ENCODE data around the gene OR2AE1.

OR2AE1 gene

DNA sequence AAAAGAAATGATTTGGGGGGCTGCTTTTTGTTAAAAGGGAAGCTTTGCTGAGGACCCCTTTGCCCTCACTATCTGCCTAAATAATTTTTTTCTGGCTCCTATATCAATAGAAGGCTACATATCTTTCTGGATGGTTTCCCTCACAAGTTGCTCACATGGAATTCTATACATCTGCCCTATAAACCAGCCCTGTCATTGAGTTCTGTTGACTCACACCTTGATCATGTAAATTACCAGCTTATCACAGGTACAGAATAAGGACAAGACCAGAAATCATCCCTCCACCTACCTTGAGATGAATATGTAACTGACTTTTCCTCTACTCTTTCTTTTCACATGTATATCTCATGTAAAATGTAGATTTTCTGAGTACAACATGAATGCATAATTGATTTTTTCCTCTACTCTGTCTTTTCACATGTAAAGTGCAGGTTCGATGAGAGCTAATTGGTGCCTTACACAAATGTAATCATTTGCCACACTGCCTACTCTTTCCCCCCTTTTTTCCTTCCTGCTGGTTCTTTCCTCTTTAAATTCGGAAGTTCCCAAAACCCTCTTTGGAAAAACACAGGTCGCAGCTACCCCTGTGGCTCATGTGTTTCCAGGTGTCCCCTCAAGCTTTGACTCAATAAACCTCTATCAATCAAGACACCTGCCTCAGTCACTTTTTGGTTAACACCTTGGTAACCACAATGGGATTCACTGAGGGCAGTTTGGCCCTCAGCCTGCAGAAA, 36.5 kb downstream of the OR2AE1 start:
- Mint-ChIP-seq H3K27me3 (no peaks in the 10 kb centered on the region), H3K27ac (no peak overlapping the region), H3K4me3 (no peak overlapping the region), H3K4me1 (ENCODE audit: low read depth) (peaks cover 13% of the 10 kb centered on the region), H3K9me3 (no peaks in the 10 kb centered on the region), H3K36me3 (ENCODE audit: low read depth) (no peaks in the 10 kb centered on the region)
- intact Hi-C loops (cut with micrococcal nuclease), result loop anchor here (10.0 kb wide), 1 partner anchor 256 kb away; no protein-coding TSS in a partner anchor

DNA sequence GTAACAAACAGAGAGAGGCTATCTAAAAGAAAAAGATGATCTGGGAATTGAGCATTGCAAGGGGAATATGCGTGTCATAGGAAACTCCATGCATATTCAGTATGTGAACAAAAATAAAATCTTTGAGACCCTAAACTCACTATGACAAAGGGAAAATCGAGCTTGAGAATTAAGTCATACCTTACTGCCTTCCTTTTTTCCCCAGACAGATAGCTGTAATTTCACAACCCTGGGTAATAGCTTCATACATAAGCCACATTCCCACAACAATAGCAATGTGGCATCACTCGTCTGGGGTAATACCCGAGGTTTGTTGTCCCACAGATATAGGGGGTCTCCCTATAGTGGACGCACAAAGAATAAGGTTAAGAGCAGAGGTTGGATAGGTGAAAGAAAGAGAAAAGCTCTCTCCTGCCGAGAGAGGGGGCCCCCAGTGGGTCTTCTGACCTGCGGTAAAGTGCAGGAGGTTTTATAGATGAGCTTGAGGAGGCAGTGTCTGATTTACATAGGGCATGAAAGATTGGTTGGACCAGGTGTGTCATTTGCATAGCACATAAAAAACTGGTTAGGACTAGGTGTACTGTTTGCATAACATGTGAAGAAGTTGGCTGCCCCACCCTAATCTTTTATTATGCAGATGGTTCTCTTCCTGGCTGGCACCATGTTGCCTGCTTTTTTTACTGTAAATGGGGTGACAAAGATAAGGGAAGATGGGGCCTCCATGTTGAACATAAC, 37.4 kb downstream of the OR2AE1 start:
- H3K27ac Mint-ChIP-seq, result no peak overlapping the region
- H3K36me3 Mint-ChIP-seq (ENCODE audit: low read depth), result no peaks in the 10 kb centered on the region
- H3K4me1 Mint-ChIP-seq (ENCODE audit: low read depth), result peaks cover 13% of the 10 kb centered on the region
- intact Hi-C loops (cut with micrococcal nuclease), result loop anchor here (10.0 kb wide), 1 partner anchor 255 kb away; no protein-coding TSS in a partner anchor
- H3K9me3 Mint-ChIP-seq, result no peaks in the 10 kb centered on the region
- no peaks in the 10 kb centered on the region for H3K27me3 Mint-ChIP-seq
- no peak overlapping the region for H3K4me3 Mint-ChIP-seq

DNA sequence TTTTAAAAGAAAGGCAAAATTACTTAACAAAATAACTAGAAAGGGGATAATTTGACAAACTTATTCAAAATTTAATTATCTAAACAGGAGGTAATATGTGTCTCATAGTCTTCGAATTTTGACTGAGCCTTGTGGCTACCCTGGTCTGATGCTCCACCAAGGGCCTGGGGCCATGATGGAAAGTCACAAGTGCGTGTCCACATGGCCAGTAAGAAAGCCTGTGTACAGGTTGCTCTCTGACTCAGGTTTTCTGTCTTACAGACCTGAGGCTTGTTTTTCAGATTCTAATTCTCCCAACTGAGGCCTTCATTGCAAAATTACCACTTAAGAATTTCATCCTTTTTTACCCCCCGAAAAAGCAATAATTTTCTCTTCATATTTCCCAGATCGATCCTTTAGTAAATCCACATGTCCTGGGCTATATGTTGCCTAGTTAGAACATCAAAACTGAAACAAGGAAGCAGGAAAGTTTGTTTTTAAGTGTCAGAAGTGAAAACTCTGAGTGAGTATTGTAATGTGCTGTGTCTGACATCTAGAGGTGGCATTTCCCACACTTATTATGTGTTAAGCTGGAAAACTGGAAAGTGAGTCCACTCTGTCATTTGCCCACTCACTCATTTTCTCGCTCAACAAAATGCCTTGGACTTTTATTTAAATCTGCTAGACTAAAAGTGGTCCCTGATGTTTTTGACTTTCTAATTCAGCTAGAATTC, 39.0 kb downstream of the OR2AE1 start:
- intact Hi-C loops (cut with micrococcal nuclease), result no loop called here
- Mint-ChIP-seq H3K4me3 (no peak overlapping the region), H3K27ac (peak overlapping the region; percentile 16), H3K27me3 (peaks cover 1% of the 10 kb centered on the region), H3K36me3 (ENCODE audit: low read depth) (no peaks in the 10 kb centered on the region), H3K4me1 (ENCODE audit: low read depth) (peaks cover 22% of the 10 kb centered on the region), H3K9me3 (no peaks in the 10 kb centered on the region)

DNA sequence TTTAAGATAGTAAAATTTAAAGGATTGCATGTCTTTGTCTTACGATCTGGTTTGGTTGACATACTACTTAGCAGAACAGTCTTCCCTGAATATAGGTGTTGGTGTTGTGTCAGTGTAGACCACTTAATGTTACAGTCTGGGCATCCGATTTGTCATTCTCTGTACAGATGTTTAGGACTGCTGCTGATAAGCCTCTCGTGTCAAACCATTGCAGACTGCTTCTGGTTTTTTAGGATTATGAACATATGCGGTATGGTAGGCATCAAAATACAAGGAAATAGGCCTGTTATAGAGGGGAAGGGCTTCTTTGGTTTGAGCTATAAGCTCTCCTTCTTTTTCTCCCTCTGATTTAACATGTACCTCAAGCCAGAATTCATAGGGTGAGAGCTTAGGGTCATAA, 41.6 kb downstream of the OR2AE1 start:
- Mint-ChIP-seq H3K27ac (no peak overlapping the region), H3K4me1 (ENCODE audit: low read depth) (peaks cover 22% of the 10 kb centered on the region), H3K27me3 (peaks cover 6% of the 10 kb centered on the region), H3K36me3 (ENCODE audit: low read depth) (no peaks in the 10 kb centered on the region), H3K9me3 (no peaks in the 10 kb centered on the region), H3K4me3 (no peak overlapping the region)
- intact Hi-C loops (cut with micrococcal nuclease), result no loop called here

DNA sequence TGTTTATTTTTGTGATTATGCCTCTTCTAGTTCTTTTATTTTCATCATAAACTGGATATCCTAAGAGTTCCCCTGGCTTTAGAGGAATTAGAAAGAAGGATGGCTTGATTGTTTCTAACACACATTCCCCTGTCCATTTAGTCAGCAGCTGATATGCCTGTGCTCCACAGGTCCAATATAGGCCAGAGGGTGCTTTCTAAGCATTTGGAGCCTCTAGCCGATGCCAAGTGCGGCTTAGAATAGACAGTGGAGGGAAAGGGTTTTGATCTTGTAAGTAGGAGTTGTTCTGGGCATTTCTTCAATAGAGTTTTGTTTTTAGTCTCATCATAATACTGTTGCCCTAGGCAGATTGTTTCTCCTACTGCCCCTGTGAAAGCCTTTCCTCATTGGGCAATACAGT, 42.5 kb downstream of the OR2AE1 start:
- H3K4me1 Mint-ChIP-seq (ENCODE audit: low read depth), result peaks cover 22% of the 10 kb centered on the region
- no peak overlapping the region for H3K27ac Mint-ChIP-seq
- peaks cover 9% of the 10 kb centered on the region for H3K27me3 Mint-ChIP-seq
- H3K36me3 Mint-ChIP-seq (ENCODE audit: low read depth), result no peaks in the 10 kb centered on the region
- H3K9me3 Mint-ChIP-seq, result no peaks in the 10 kb centered on the region
- intact Hi-C loops (cut with micrococcal nuclease), result no loop called here
- no peak overlapping the region for H3K4me3 Mint-ChIP-seq

DNA sequence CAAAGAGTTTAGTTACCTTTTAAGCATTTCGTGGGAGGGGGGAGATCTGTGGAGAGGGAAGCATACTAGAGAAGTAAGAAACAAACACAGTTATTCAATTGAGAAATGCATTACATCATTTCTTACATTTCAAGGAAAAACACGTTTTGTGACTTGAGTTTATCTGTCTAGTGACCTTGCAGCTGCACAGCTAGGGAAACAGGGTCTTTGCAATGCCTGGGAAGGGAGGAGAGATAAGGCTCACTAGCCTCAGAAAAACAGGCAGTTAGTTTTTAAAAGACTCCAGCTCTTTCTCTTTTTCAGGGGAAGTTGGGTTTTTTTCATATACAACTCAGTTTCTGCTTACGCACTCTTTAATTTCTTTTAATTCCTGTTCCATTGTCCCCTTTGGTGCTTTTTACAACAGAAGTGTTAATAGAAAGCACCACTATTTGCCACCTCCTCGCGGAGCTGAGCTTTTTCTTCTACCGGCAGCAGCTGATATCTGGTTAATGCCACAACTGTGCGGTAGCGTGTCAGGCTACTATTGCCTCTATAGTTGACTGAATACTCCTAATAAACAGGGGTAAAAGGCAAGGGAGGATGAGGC, 43.5 kb downstream of the OR2AE1 start:
- Mint-ChIP-seq H3K27me3 (peaks cover 13% of the 10 kb centered on the region), H3K9me3 (no peaks in the 10 kb centered on the region), H3K4me3 (no peak overlapping the region), H3K27ac (no peak overlapping the region), H3K4me1 (ENCODE audit: low read depth) (peaks cover 22% of the 10 kb centered on the region), H3K36me3 (ENCODE audit: low read depth) (no peaks in the 10 kb centered on the region)
- intact Hi-C loops (cut with micrococcal nuclease), result no loop called here

DNA sequence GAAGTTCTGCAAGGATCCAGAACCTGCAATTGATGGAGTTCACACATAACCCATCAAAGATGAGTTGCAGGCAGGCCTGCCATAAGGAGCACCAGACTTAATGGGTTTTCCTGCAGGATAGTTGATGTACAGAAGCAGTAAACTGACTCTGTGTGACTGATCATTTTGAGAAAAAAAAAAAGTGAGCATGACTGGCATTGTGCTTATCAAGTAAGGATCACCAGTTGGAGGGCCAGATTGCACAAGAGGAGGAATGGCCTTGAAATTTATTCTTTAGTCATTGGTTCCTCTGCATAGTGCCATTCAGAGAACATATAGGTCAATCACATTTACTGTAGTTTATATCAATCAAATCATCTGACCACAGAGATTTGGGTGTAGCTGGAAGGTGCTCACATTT, 45.2 kb downstream of the OR2AE1 start:
- Mint-ChIP-seq H3K27me3 (peaks cover 16% of the 10 kb centered on the region), H3K4me1 (ENCODE audit: low read depth) (peaks cover 10% of the 10 kb centered on the region), H3K36me3 (ENCODE audit: low read depth) (no peaks in the 10 kb centered on the region), H3K9me3 (no peaks in the 10 kb centered on the region), H3K4me3 (no peak overlapping the region), H3K27ac (no peak overlapping the region)
- intact Hi-C loops (cut with micrococcal nuclease), result no loop called here

DNA sequence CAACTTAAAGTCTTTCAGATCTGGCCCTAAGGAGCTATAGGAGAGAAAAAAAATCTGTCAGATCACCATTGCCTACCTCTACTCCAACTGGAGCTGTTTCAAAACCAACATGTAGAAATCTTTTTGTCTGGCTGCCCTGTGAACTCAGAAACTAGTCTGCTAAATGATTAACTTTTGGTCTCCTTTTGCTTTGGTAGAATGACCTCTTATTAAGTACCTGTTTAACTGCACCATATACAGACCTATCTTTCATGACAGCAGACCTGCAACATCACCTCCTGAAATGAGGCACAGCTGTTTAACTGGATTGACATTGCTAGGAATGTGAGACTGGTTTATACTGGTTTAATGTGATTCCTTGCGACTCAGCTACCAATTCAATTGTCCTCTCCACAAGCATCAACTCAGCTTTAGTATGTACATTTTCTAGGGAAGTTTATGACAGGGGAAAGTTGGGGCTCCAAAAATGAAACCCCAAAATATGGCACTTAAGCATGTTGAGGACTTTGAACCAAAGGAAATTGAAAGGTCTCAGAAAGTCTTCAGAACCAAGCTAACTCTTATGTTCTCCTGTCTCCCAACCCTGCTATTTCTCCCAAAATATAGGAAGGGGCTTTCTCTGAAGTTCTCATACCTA, 47.2 kb downstream of the OR2AE1 start:
- Mint-ChIP-seq H3K27me3 (peaks cover 18% of the 10 kb centered on the region), H3K27ac (no peak overlapping the region), H3K4me1 (ENCODE audit: low read depth) (peaks cover 10% of the 10 kb centered on the region), H3K4me3 (no peak overlapping the region), H3K9me3 (no peaks in the 10 kb centered on the region), H3K36me3 (ENCODE audit: low read depth) (no peaks in the 10 kb centered on the region)
- intact Hi-C loops (cut with micrococcal nuclease), result no loop called here

DNA sequence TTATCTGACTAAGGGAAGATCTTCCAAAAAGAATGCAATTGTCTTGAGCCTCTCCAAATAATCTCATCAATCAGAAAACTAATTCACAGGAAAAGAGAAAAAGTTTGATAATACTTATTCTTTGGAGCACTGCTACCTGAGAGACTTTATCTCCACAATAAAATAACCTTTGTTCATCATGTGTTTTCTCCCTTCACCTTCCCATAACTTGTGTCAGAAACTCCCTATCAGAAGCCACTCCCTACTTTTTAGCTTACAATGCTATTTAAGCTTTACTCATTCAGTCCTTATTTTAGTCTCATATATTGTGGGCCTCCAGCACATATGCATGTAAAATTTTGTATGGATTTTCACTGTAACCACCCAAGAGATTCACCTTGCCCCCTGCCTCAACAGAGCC, 48.0 kb downstream of the OR2AE1 start:
- H3K36me3 Mint-ChIP-seq (ENCODE audit: low read depth), result no peaks in the 10 kb centered on the region
- intact Hi-C loops (cut with micrococcal nuclease), result no loop called here
- no peak overlapping the region for H3K27ac Mint-ChIP-seq
- no peaks in the 10 kb centered on the region for H3K9me3 Mint-ChIP-seq
- peaks cover 21% of the 10 kb centered on the region for H3K27me3 Mint-ChIP-seq
- peaks cover 10% of the 10 kb centered on the region for H3K4me1 Mint-ChIP-seq (ENCODE audit: low read depth)
- H3K4me3 Mint-ChIP-seq, result no peak overlapping the region

DNA sequence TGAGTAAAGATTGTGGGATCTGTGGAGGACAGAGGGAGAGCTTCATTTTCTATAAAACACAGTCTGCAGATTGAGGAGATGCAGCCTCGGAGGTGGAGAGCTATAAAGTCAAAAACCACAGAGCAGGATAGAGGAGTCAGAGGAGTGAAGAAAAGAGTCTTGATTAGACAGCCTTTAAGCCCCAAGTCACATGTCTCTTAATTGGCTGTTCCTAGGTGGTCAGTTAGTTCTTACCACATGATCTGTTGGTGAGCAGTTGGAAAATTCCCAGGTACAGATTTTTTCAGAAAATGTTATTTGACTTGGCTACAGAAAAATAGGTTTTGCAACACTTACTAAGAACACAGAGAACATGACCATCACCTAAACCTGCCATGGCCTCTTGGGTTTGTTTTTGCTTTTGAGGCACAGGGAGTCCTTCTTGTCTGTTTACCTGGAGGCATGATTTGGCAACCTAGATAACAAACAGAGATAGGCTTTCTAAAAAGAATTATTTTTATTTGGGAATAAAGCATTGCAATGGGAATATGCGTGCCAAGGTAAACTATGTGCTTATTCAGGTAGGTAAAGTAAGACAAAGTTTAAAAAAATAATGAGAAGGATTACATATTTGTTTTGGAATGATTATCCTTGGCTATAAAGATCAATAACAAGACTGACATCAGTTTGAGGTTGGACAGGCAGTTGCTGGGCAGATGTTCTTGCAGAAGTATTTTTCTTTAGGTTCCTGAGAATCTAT, 49.6 kb downstream of the OR2AE1 start:
- no peaks in the 10 kb centered on the region for H3K4me1 Mint-ChIP-seq (ENCODE audit: low read depth)
- no peak overlapping the region for H3K4me3 Mint-ChIP-seq
- no peaks in the 10 kb centered on the region for H3K36me3 Mint-ChIP-seq (ENCODE audit: low read depth)
- H3K27ac Mint-ChIP-seq, result no peak overlapping the region
- no peaks in the 10 kb centered on the region for H3K9me3 Mint-ChIP-seq
- peaks cover 21% of the 10 kb centered on the region for H3K27me3 Mint-ChIP-seq
- intact Hi-C loops (cut with micrococcal nuclease), result no loop called here

Measured in dendritic cell treated with granulocyte-macrophage colony-stimulating factor and Interleukin-4, amounts not matched to agents 40 ng/mL and 50 ng/mL, for 4 days (primary cell).